Trophoblast cell (in vitro differentiated cells and primary cell): ENCODE data around the gene HPSE2.

ENCODE experiments used
- DNase-seq, 2 donors: peaks; one replicate each; pipeline ENCODE4 v3.0.0-alpha.2; 2016
- H2AFZ ChIP-seq: 2 replicates; pipeline ENCODE4 v1.6.1; 2013; ENCODE audit warnings: low read length, moderate library complexity, mild to moderate bottlenecking; ENCODE audit not compliant: insufficient read depth, poor library complexity
- H2AK5ac ChIP-seq: 2 replicates; pipeline ENCODE4 v1.6.1; 2013; ENCODE audit warnings: mild to moderate bottlenecking, low read length
- H2BK120ac ChIP-seq: 2 replicates; pipeline ENCODE4 v1.6.1; 2013; ENCODE audit warnings: low read length, mild to moderate bottlenecking, moderate library complexity; ENCODE audit not compliant: insufficient read depth, poor library complexity
- H2BK12ac ChIP-seq: 2 replicates; pipeline ENCODE4 v1.6.1; 2013; ENCODE audit warnings: mild to moderate bottlenecking, low read length, moderate library complexity
- H2BK5ac ChIP-seq: 2 replicates; pipeline ENCODE4 v1.6.1; 2013; ENCODE audit warnings: low read length, low read depth, moderate library complexity, mild to moderate bottlenecking; ENCODE audit not compliant: poor library complexity
- H3K14ac ChIP-seq: 2 replicates; pipeline ENCODE4 v1.6.1; 2013; ENCODE audit warnings: mild to moderate bottlenecking, low read length
- H3K18ac ChIP-seq: 2 replicates; pipeline ENCODE4 v1.6.1; 2013; ENCODE audit warnings: mild to moderate bottlenecking, low read length
- H3K23ac ChIP-seq: 2 replicates; pipeline ENCODE4 v1.6.1; 2013; ENCODE audit warnings: low read length
- H3K27ac ChIP-seq: 2 replicates; pipeline ENCODE4 v1.5.1; 2013; ENCODE audit warnings: low read depth, mild to moderate bottlenecking, inconsistent platforms, low read length, moderate library complexity
- H3K27me3 ChIP-seq: 2 replicates; pipeline ENCODE4 v1.6.1; 2013; ENCODE audit warnings: inconsistent platforms, mild to moderate bottlenecking, low read length, moderate library complexity; ENCODE audit not compliant: insufficient read depth
- H3K36me3 ChIP-seq, 2 experiments: 1 replicate in 1 of 2; 2 replicates in 1 of 2; pipeline ENCODE4 v1.6.1; 2013; ENCODE audit warnings: low read length in 2 of 2, mild to moderate bottlenecking in 2 of 2, moderate library complexity in 1 of 2; ENCODE audit not compliant: insufficient read depth in 2 of 2, control insufficient read depth in 1 of 2
- H3K4ac ChIP-seq: 2 replicates; pipeline ENCODE4 v1.6.1; 2013; ENCODE audit warnings: low read depth, mild to moderate bottlenecking, low read length, moderate library complexity
- H3K4me1 ChIP-seq, 2 experiments: 1 replicate in 1 of 2; 2 replicates in 1 of 2; pipeline ENCODE4 v1.6.1; 2013; ENCODE audit warnings: low read length in 2 of 2, mild to moderate bottlenecking in 2 of 2, moderate library complexity in 1 of 2; ENCODE audit not compliant: insufficient read depth in 2 of 2, control insufficient read depth in 1 of 2
- H3K4me2 ChIP-seq: 2 replicates; pipeline ENCODE4 v1.6.1; 2013; ENCODE audit warnings: inconsistent platforms, mild to moderate bottlenecking, low read length, moderate library complexity
- H3K4me3 ChIP-seq: 2 replicates; pipeline ENCODE4 v1.5.1; 2013; ENCODE audit warnings: mild to moderate bottlenecking, low read depth, low read length, inconsistent platforms
- H3K79me1 ChIP-seq: one replicate; pipeline ENCODE4 v1.6.1; 2013; ENCODE audit warnings: low read length
- H3K79me2 ChIP-seq: 2 replicates; pipeline ENCODE4 v1.6.1; 2013; ENCODE audit warnings: low read length, mild to moderate bottlenecking; ENCODE audit not compliant: control insufficient read depth, insufficient read depth, poor library complexity
- H3K9ac ChIP-seq: 2 replicates; pipeline ENCODE4 v1.6.1; 2013; ENCODE audit warnings: mild to moderate bottlenecking, low read length
- H3K9me3 ChIP-seq: 2 replicates; pipeline ENCODE4 v1.6.1; 2013; ENCODE audit warnings: low read depth, mild to moderate bottlenecking, control low read depth, inconsistent platforms, low read length; ENCODE audit not compliant: insufficient read depth
- H4K12ac ChIP-seq: 2 replicates; pipeline ENCODE4 v1.6.1; 2013; ENCODE audit warnings: low read depth, mild to moderate bottlenecking, low read length, moderate library complexity
- H4K8ac ChIP-seq: 2 replicates; pipeline ENCODE4 v1.6.1; 2013; ENCODE audit warnings: low read depth, mild to moderate bottlenecking, low read length, moderate library complexity
- H4K91ac ChIP-seq: one replicate; pipeline ENCODE4 v1.6.1; 2013; ENCODE audit warnings: low read depth, mild to moderate bottlenecking, low read length, moderate library complexity
- WGBS: extraction: QIAGEN DNeasy Blood & Tissue Kit; methylation state at CpG from one replicate; pipeline ENCODE4 v1.1.7; 2013; ENCODE audit warnings: missing lambda C conversion rate; ENCODE audit not compliant: insufficient read length, insufficient coverage; ENCODE audit errors: extremely low coverage; 5-methylcytosine and 5-hydroxymethylcytosine counted together

Gene HPSE2

GRCh38 chr10:98795467-98795866 lies 440.2 kb downstream of the HPSE2 start:
- H4K12ac ChIP-seq = no peak overlapping the region
- no peaks in the 10 kb centered on the region for H3K79me2 ChIP-seq
- H2BK12ac ChIP-seq = no peak overlapping the region

GRCh38 chr10:98790817-98791216 lies 444.8 kb downstream of the HPSE2 start:
- no peak overlapping the region for H4K91ac ChIP-seq
- H4K12ac ChIP-seq = no peak overlapping the region
- no peak overlapping the region for H2AFZ ChIP-seq
- H2BK5ac ChIP-seq = no peak overlapping the region
- DNase-seq = peak in 1 of 2 donors; percentile 1
- no peak overlapping the region for H4K8ac ChIP-seq
- no peak overlapping the region for H3K4me3 ChIP-seq
- no peak overlapping the region for H3K4ac ChIP-seq
- no peak overlapping the region for H2BK120ac ChIP-seq
- H3K79me1 ChIP-seq = no peaks in the 10 kb centered on the region
- H3K4me2 ChIP-seq = no peak overlapping the region
- H3K27ac ChIP-seq = no peak overlapping the region
- H3K18ac ChIP-seq = no peak overlapping the region
- H3K23ac ChIP-seq = no peak overlapping the region
- no peaks in the 10 kb centered on the region for H3K9me3 ChIP-seq
- H3K4me1 ChIP-seq = peaks cover 0 to 1% of the 10 kb centered on the region in 2 experiments
- H3K79me2 ChIP-seq = no peaks in the 10 kb centered on the region
- H3K36me3 ChIP-seq = no peaks in the 10 kb centered on the region
- H2BK12ac ChIP-seq = no peak overlapping the region
- H2AK5ac ChIP-seq = no peak overlapping the region
- H3K27me3 ChIP-seq = no peaks in the 10 kb centered on the region
- no peak overlapping the region for H3K9ac ChIP-seq
- no peak overlapping the region for H3K14ac ChIP-seq

More at GRCh38 chr10:98795467-98795866, 440.2 kb downstream of the HPSE2 start:
- no peak overlapping the region for H4K8ac ChIP-seq
- no peaks in the 10 kb centered on the region for H3K9me3 ChIP-seq
- no peaks in the 10 kb centered on the region for H3K27me3 ChIP-seq
- WGBS = no CpG with 5 or more reads among the region's 2 CpGs
- no peak overlapping the region for H3K4me2 ChIP-seq
- no peak overlapping the region for H3K18ac ChIP-seq
- no peak overlapping the region for H2AK5ac ChIP-seq
- no peaks in the 10 kb centered on the region for H3K36me3 ChIP-seq
- H3K4me1 ChIP-seq = no peaks in the 10 kb centered on the region
- no peaks in the 10 kb centered on the region for H3K79me1 ChIP-seq
- no peak overlapping the region for H3K4ac ChIP-seq
- H3K9ac ChIP-seq = no peak overlapping the region
- no peak overlapping the region for H3K4me3 ChIP-seq
- no peak overlapping the region for H4K91ac ChIP-seq
- DNase-seq = no peak
- no peak overlapping the region for H2BK120ac ChIP-seq
- no peak overlapping the region for H3K14ac ChIP-seq
- H3K23ac ChIP-seq = no peak overlapping the region
- no peak overlapping the region for H2BK5ac ChIP-seq
- H3K27ac ChIP-seq = no peak overlapping the region
- no peak overlapping the region for H2AFZ ChIP-seq

- no peak for DNase-seq
- no peaks in the 10 kb centered on the region for H3K4me1 ChIP-seq
- H3K27ac ChIP-seq = no peak overlapping the region
- H2BK5ac ChIP-seq = no peak overlapping the region
- no peak overlapping the region for H3K14ac ChIP-seq
- H3K4me3 ChIP-seq = no peak overlapping the region
- H4K91ac ChIP-seq = no peak overlapping the region
- WGBS = no CpG with 5 or more reads among the region's 3 CpGs
- no peak overlapping the region for H2BK12ac ChIP-seq
- H3K23ac ChIP-seq = no peak overlapping the region
- no peak overlapping the region for H3K4me2 ChIP-seq
- no peak overlapping the region for H2AFZ ChIP-seq
- H3K4ac ChIP-seq = no peak overlapping the region
- H3K36me3 ChIP-seq = no peaks in the 10 kb centered on the region
- no peak overlapping the region for H3K18ac ChIP-seq
- no peaks in the 10 kb centered on the region for H3K79me1 ChIP-seq
- H2BK120ac ChIP-seq = no peak overlapping the region
- no peak overlapping the region for H3K9ac ChIP-seq
- H3K79me2 ChIP-seq = no peaks in the 10 kb centered on the region
- no peak overlapping the region for H4K12ac ChIP-seq
- no peak overlapping the region for H2AK5ac ChIP-seq
- no peaks in the 10 kb centered on the region for H3K9me3 ChIP-seq
- H3K27me3 ChIP-seq = no peaks in the 10 kb centered on the region
- H4K8ac ChIP-seq = no peak overlapping the region
Observed at GRCh38 chr10:98778277-98778759, 457.3 kb downstream of the HPSE2 start.

DNA sequence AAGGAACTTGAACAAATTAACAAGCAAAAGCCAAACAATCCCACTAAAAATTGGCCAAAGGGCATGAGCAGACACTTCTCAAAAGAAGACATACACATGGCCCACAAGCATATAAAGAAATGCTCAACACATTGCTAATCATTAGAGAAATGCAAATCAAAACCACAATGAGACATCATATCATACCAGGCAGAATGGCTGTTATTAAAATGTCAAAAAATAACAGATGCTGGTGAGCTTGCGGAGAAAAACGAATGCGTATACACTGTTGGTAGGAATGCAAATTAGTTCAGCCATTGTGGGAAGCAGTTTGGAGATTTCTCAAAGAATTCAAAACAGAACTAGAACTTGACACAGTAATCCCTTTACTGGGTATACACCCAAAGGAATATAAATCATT lies 477.2 kb downstream of the HPSE2 start:
- Histone ChIP-seq H4K8ac (no peak overlapping the region), H2BK12ac (no peak overlapping the region), H3K36me3 (no peaks in the 10 kb centered on the region), H3K14ac (no peak overlapping the region), H3K4me1 (no peaks in the 10 kb centered on the region), H3K9me3 (no peaks in the 10 kb centered on the region), H3K4me2 (no peak overlapping the region), H2BK120ac (no peak overlapping the region), H3K79me2 (no peaks in the 10 kb centered on the region), H3K27ac (no peak overlapping the region), H3K4me3 (no peak overlapping the region), H2AK5ac (no peak overlapping the region), H3K9ac (no peak overlapping the region), H2BK5ac (no peak overlapping the region), H2AFZ (no peak overlapping the region), H3K18ac (no peak overlapping the region), H3K23ac (no peak overlapping the region), H3K4ac (no peak overlapping the region), H3K27me3 (no peaks in the 10 kb centered on the region), H3K79me1 (no peaks in the 10 kb centered on the region), H4K12ac (no peak overlapping the region), H4K91ac (no peak overlapping the region)
- no CpG with 5 or more reads among the region's 3 CpGs for WGBS
- no peak for DNase-seq
